Astrocyte (in vitro differentiated cells and primary cell): ENCODE data around the gene METTL27. TPM values are rescaled to one million over a fixed set of nuclear protein-coding genes. Genes with fewer than 3 reads are reported as not detected.

ENCODE experiments used
- DNase-seq: peaks from one replicate; pipeline ENCODE4 v3.0.0-alpha.2; 2010; ENCODE audit warnings: low read depth
- FAIRE-seq: peaks from 2 replicates; lab custom pipeline; 2011; peaks lifted over from hg19 to GRCh38; lab: Jason Lieb, UNC
- H2AFZ ChIP-seq: 2 replicates; pipeline ENCODE4 v1.6.0; 2012; ENCODE audit warnings: low read depth, low read length, inconsistent platforms
- H3K27ac ChIP-seq: 2 replicates; pipeline ENCODE4 v1.5.1; 2011; ENCODE audit warnings: low read depth, low read length, inconsistent platforms
- H3K27me3 ChIP-seq: 2 replicates; pipeline ENCODE4 v1.6.0; 2011; ENCODE audit warnings: low read length, inconsistent platforms; ENCODE audit not compliant: insufficient read depth
- H3K36me3 ChIP-seq: 2 replicates; pipeline ENCODE4 v1.5.1; 2011; ENCODE audit warnings: low read length, inconsistent platforms; ENCODE audit not compliant: insufficient read depth
- H3K4me1 ChIP-seq: 2 replicates; pipeline ENCODE4 v1.5.1; 2011; ENCODE audit warnings: low read length, inconsistent platforms; ENCODE audit not compliant: insufficient read depth
- H3K4me2 ChIP-seq: 2 replicates; pipeline ENCODE4 v1.6.0; 2012; ENCODE audit warnings: low read length, inconsistent platforms
- H3K4me3 ChIP-seq: 2 replicates; pipeline ENCODE4 v1.5.1; 2011; ENCODE audit warnings: low read depth, mild to moderate bottlenecking, low read length, inconsistent platforms; ENCODE audit not compliant: insufficient read depth
- H3K79me2 ChIP-seq: 2 replicates; pipeline ENCODE4 v1.6.0; 2012; ENCODE audit warnings: mild to moderate bottlenecking, low read length, inconsistent platforms; ENCODE audit not compliant: insufficient read depth
- H3K9ac ChIP-seq: 2 replicates; pipeline ENCODE4 v1.6.0; 2012; ENCODE audit warnings: mild to moderate bottlenecking, low read length, inconsistent platforms
- H3K9me3 ChIP-seq: 2 replicates; pipeline ENCODE4 v1.5.1; 2012; ENCODE audit warnings: low read depth, mild to moderate bottlenecking, low read length, inconsistent platforms; ENCODE audit not compliant: insufficient read depth
- H4K20me1 ChIP-seq: 2 replicates; pipeline ENCODE4 v1.6.0; 2012; ENCODE audit warnings: low read length, inconsistent platforms; ENCODE audit not compliant: insufficient read depth
- H3K27ac Mint-ChIP-seq: one replicate; pipeline ENCODE4 v1.8.0; 2021; ENCODE audit warnings: mild to moderate bottlenecking, mixed read lengths; ENCODE audit not compliant: unreplicated experiment
- H3K27me3 Mint-ChIP-seq: one replicate; pipeline ENCODE4 v1.8.0; 2021; ENCODE audit warnings: low read depth, mixed read lengths; ENCODE audit not compliant: unreplicated experiment
- H3K36me3 Mint-ChIP-seq: one replicate; pipeline ENCODE4 v1.8.0; 2021; ENCODE audit warnings: low read depth, mixed read lengths; ENCODE audit not compliant: unreplicated experiment
- H3K4me1 Mint-ChIP-seq: one replicate; pipeline ENCODE4 v1.8.0; 2021; ENCODE audit warnings: low read depth, mixed read lengths; ENCODE audit not compliant: unreplicated experiment
- H3K4me3 Mint-ChIP-seq: one replicate; pipeline ENCODE4 v1.8.0; 2021; ENCODE audit warnings: mild to moderate bottlenecking, moderate library complexity, mixed read lengths; ENCODE audit not compliant: unreplicated experiment
- H3K9me3 Mint-ChIP-seq: one replicate; pipeline ENCODE4 v1.8.0; 2021; ENCODE audit warnings: mild to moderate bottlenecking, mixed read lengths; ENCODE audit not compliant: unreplicated experiment
- CTCF ChIP-seq: IDR thresholded peaks from 2 replicates; pipeline ENCODE4 v1.5.1; 2011; ENCODE audit warnings: low read depth, mild to moderate bottlenecking, inconsistent platforms, low read length, moderate library complexity; ENCODE audit not compliant: insufficient read depth
- EZH2 ChIP-seq: IDR thresholded peaks from 2 replicates; pipeline ENCODE4 v1.6.1; 2012; ENCODE audit warnings: mild to moderate bottlenecking, low read length, inconsistent platforms; ENCODE audit not compliant: insufficient read depth
- total RNA-seq: library from RNA; stranded (reverse); gene quantifications from 2 replicates; pipeline ENCODE4 v1.2.1, GENCODE V29; 2021

Gene METTL27
- total RNA-seq, 1 donor from 2014 or later, result 2.5 TPM

DNA sequence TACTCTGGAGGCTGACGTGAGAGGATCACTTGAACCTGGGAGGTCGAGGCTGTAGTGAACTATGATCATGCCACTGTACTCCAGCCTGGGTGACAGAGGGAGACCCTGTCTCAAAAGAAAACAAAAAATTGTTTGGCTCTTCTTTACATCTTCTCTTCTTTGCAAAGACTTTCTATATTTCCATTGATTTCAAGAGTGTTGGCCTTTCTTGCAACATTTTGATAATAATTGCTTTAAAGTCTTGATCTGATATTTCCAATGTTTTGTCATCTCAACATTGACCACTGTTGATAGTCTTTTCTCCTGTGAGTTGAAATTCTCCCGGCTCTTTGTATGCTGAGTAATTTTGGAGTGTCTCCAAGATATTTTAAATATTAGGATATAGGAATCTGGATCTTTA lies 29.3 kb downstream of the METTL27 start:
- H3K4me2 ChIP-seq, result no peak overlapping the region
- H3K4me1 ChIP-seq, result no peaks in the 10 kb centered on the region
- no peaks in the 10 kb centered on the region for H3K36me3 ChIP-seq
- TF ChIP-seq EZH2 (no peak), CTCF (no peak)
- Mint-ChIP-seq H3K27ac (no peak overlapping the region), H3K27me3 (peaks cover 10% of the 10 kb centered on the region), H3K4me3 (no peak overlapping the region), H3K36me3 (no peaks in the 10 kb centered on the region), H3K9me3 (peaks cover 6% of the 10 kb centered on the region), H3K4me1 (no peaks in the 10 kb centered on the region)
- H3K4me3 ChIP-seq, result no peak overlapping the region
- H3K27me3 ChIP-seq, result no peaks in the 10 kb centered on the region
- no peaks in the 10 kb centered on the region for H4K20me1 ChIP-seq
- FAIRE-seq (no peak), DNase-seq (no peak)
- no peak overlapping the region for H3K27ac ChIP-seq
- H3K79me2 ChIP-seq, result no peaks in the 10 kb centered on the region
- H3K9me3 ChIP-seq, result no peaks in the 10 kb centered on the region
- H2AFZ ChIP-seq, result no peak overlapping the region
- H3K9ac ChIP-seq, result no peak overlapping the region

- no peak overlapping the region for H3K27ac Mint-ChIP-seq
- Histone ChIP-seq H3K27me3 (no peaks in the 10 kb centered on the region), H3K4me2 (no peak overlapping the region), H3K36me3 (no peaks in the 10 kb centered on the region), H3K79me2 (no peaks in the 10 kb centered on the region), H3K9ac (no peak overlapping the region), H3K4me1 (no peaks in the 10 kb centered on the region), H2AFZ (no peak overlapping the region), H3K4me3 (no peak overlapping the region), H4K20me1 (no peaks in the 10 kb centered on the region), H3K9me3 (no peaks in the 10 kb centered on the region), H3K27ac (no peak overlapping the region)
- H3K4me1 Mint-ChIP-seq, result no peaks in the 10 kb centered on the region
- H3K27me3 Mint-ChIP-seq, result peaks cover 10% of the 10 kb centered on the region
- TF ChIP-seq CTCF (peak; percentile 69), EZH2 (no peak)
- DNase-seq (peak; percentile 20), FAIRE-seq (no peak)
- no peak overlapping the region for H3K4me3 Mint-ChIP-seq
- peaks cover 6% of the 10 kb centered on the region for H3K9me3 Mint-ChIP-seq
- no peaks in the 10 kb centered on the region for H3K36me3 Mint-ChIP-seq
These were observed 30.6 kb downstream of the METTL27 start for GRCh38 chr7:73811760-73812168.

- no peak overlapping the region for H3K9ac ChIP-seq
- H3K9me3 Mint-ChIP-seq, result peaks cover 6% of the 10 kb centered on the region
These were observed 31.3 kb downstream of the METTL27 start for GRCh38 chr7:73810998-73811360.

More at GRCh38 chr7:73810998-73811360, 31.3 kb downstream of the METTL27 start:
- H3K27ac ChIP-seq, result no peak overlapping the region
- DNase-seq, result no peak
- H3K79me2 ChIP-seq, result no peaks in the 10 kb centered on the region
- no peaks in the 10 kb centered on the region for H3K36me3 ChIP-seq
- TF ChIP-seq CTCF (no peak), EZH2 (no peak)
- Mint-ChIP-seq H3K27me3 (peaks cover 6% of the 10 kb centered on the region), H3K27ac (peak overlapping the region; percentile 26), H3K4me3 (no peak overlapping the region), H3K36me3 (no peaks in the 10 kb centered on the region), H3K4me1 (no peaks in the 10 kb centered on the region)
- H3K4me2 ChIP-seq, result no peak overlapping the region
- H3K4me1 ChIP-seq, result no peaks in the 10 kb centered on the region
- H3K9me3 ChIP-seq, result no peaks in the 10 kb centered on the region
- FAIRE-seq, result no peak
- no peak overlapping the region for H2AFZ ChIP-seq
- no peaks in the 10 kb centered on the region for H3K27me3 ChIP-seq
- no peaks in the 10 kb centered on the region for H4K20me1 ChIP-seq
- no peak overlapping the region for H3K4me3 ChIP-seq
